ENCODE results near the gene TM9SF1. TPM values are rescaled to one million over a fixed set of nuclear protein-coding genes. Genes with fewer than 3 reads are reported as not detected.
"Not testable (repeated sequence)": the region's sequence is repeated elsewhere in the genome, so short reads cannot be mapped to it uniquely, and the experiment has no call there.

The TM9SF1 gene
- total RNA-seq, 2 experiments from 2014 or later, result 12.9 to 13.0 TPM

DNA sequence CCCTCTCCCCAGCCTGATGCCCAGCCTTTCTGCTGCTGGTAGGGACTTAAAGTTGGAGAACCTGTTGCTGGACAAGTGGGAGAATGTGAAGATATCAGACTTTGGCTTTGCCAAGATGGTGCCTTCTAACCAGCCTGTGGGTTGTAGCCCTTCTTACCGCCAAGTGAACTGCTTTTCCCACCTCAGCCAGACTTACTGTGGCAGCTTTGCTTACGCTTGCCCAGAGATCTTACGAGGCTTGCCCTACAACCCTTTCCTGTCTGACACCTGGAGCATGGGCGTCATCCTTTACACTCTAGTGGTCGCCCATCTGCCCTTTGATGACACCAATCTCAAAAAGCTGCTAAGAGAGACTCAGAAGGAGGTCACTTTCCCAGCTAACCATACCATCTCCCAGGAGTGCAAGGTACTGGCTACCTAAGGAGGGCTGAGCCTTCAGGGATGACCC is 11.9 kb upstream of the TM9SF1 start:
- H3K4me3 ChIP-seq (ENCODE audit: low read length), result no peak overlapping the region
- ATAC-seq (ENCODE audit: poor library complexity), result no peak
- Mint-ChIP-seq H3K27me3 (no peaks in the 10 kb centered on the region), H3K27ac (peak overlapping the region; percentile 54), H3K9me3 (no peaks in the 10 kb centered on the region), H3K36me3 (ENCODE audit: low read depth) (peaks cover 84% of the 10 kb centered on the region), H3K4me1 (ENCODE audit: low read depth) (peaks cover 34% of the 10 kb centered on the region), H3K4me3 (no peak overlapping the region)
- H3K4me1 ChIP-seq (ENCODE audit: insufficient read depth, low read length), result peaks cover 27% of the 10 kb centered on the region
- peaks cover 68% of the 10 kb centered on the region for H3K36me3 ChIP-seq (ENCODE audit: insufficient read depth, low read length)
- no peak overlapping the region for H3K27ac ChIP-seq (ENCODE audit: low read depth in 1 of 2, low read length in 2 of 2)
- ChIA-PET CTCF (no interaction called here), POLR2A (interaction anchor here (0.7 to 1.2 kb wide), 3 partner anchors 9 to 46 kb away, joined by 3 to 4 read pairs (median 3); partner anchors contain the start of genes IRF9, MDP1 and TM9SF1)
- no peaks in the 10 kb centered on the region for H3K27me3 ChIP-seq (ENCODE audit: control insufficient read depth in 1 of 2, insufficient read depth in 2 of 2, low read length in 2 of 2)
- TF ChIP-seq CTCF (IDR thresholded peaks at IDR 0.05), result no peak
- intact Hi-C loops (cut with DNase I, micrococcal nuclease), result no loop called here
- H3K9me3 ChIP-seq (ENCODE audit: control insufficient read depth in 1 of 2, insufficient read depth in 1 of 2, low read length in 2 of 2), result no peaks in the 10 kb centered on the region
- peak in 1 of 14 experiments; percentile 6 for DNase-seq

DNA sequence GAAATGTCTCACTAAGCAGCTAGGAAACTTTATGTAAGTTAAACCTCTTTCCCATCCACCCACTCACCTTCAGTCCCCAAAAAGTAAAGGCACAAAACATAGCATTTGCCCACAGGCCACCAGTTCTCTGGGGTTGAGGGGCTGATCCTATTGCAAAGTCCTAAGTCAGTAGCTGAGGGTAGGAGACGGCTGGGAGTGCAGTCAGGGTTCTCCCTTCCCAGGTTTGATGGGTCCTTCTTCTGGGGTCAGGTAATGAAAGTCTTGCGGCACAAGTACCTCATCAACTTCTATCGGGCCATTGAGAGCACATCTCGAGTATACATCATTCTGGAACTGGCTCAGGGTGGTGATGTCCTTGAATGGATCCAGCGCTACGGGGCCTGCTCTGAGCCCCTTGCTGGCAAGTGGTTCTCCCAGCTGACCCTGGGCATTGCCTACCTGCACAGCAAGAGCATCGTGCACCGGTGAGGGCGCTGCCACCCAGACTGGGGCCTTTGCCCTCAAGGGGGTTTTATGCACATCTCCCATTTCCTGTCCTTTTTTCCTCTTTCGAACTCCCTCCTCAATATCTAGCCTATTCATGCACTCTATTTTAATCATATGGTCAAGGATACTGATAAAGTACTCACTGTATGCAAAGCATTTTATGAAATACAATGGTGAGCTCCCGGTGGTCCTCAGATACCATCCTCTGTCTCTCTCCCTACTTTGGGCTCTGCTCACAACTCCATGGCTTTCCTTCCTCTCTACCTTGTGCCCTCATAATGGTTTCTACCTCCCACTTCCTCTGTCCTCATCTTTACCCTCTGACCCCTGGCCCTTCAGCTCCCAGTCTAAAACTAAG is 11.2 kb upstream of the TM9SF1 start:
- Histone ChIP-seq H3K27me3 (ENCODE audit: control insufficient read depth in 1 of 2, insufficient read depth in 2 of 2, low read length in 2 of 2) (no peaks in the 10 kb centered on the region), H3K4me1 (ENCODE audit: insufficient read depth, low read length) (peaks cover 20% of the 10 kb centered on the region), H3K9me3 (ENCODE audit: control insufficient read depth in 1 of 2, insufficient read depth in 1 of 2, low read length in 2 of 2) (no peaks in the 10 kb centered on the region), H3K27ac (ENCODE audit: low read depth in 1 of 2, low read length in 2 of 2) (no peak overlapping the region), H3K36me3 (ENCODE audit: insufficient read depth, low read length) (peaks cover 68% of the 10 kb centered on the region), H3K4me3 (ENCODE audit: low read length) (no peak overlapping the region)
- peaks cover 86% of the 10 kb centered on the region for H3K36me3 Mint-ChIP-seq (ENCODE audit: low read depth)
- DNase-seq (peak in 1 of 14 experiments; percentile 6), ATAC-seq (ENCODE audit: poor library complexity) (no peak)
- H3K4me3 Mint-ChIP-seq, result no peak overlapping the region
- ChIA-PET POLR2A (interaction anchor here (0.6 to 1.2 kb wide), 6 partner anchors 9 to 92 kb away, joined by 3 to 4 read pairs (median 3); partner anchors contain the start of genes DCAF11, IPO4, IRF9 and MDP1), CTCF (no interaction called here)
- H3K9me3 Mint-ChIP-seq, result no peaks in the 10 kb centered on the region
- H3K4me1 Mint-ChIP-seq (ENCODE audit: low read depth), result peaks cover 27% of the 10 kb centered on the region
- no peak for TF ChIP-seq CTCF (IDR thresholded peaks at IDR 0.05)
- intact Hi-C loops (cut with DNase I, micrococcal nuclease), result no loop called here
- H3K27ac Mint-ChIP-seq, result peak overlapping the region; percentile 54
- H3K27me3 Mint-ChIP-seq, result no peaks in the 10 kb centered on the region

DNA sequence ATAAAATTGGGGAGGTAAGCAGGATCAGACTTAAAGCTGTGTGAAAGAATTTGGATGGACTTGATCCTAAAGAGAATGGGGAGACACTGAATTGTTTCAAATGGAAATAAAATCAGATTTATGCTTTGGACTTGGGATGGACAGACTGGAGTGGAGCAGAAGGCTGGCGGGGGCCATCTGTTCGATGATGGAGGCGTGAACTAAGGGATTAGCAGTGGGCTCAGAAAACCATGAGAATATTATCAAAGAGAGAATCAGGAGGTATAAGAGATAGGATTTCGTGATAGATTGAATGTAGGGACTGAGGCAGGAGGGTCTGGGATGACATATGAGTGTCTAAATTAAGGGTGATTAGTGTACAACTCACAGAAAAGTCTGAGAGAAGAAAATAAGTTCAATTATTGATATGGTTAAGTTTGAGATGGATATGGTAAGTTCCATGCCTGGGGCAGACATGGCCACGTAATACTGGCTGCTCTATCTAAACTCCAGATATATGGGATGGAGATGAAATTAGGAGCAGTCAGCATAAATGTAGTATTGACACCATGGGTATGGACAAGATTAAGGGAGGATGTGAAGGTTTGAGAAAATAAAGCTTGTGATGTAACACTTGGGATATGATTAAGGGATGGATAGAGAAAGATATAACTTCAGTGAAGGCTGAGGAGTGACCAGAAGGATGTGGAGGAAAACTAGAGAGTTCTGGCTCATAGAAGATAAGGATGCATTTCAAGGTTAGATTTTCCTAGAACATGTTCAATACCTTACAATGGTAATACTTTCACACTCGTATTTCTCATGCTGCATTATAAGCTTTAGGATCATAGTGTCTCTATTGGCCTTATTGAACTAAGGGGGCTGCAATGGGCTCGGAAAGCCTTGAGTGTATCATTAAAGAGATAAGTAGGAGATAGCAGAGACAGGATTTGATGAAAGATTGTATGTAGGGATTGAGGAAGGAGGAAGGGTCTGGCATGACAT is 9.2 kb upstream of the TM9SF1 start:
- Mint-ChIP-seq H3K4me3 (no peak overlapping the region), H3K4me1 (ENCODE audit: low read depth) (peaks cover 22% of the 10 kb centered on the region), H3K36me3 (ENCODE audit: low read depth) (peaks cover 78% of the 10 kb centered on the region), H3K9me3 (no peaks in the 10 kb centered on the region), H3K27me3 (no peaks in the 10 kb centered on the region), H3K27ac (peak overlapping the region; percentile 1)
- H3K36me3 ChIP-seq (ENCODE audit: insufficient read depth, low read length), result peaks cover 51% of the 10 kb centered on the region
- ChIA-PET POLR2A (interaction anchor here (1.1 kb wide), 1 partner anchor 9 kb away, joined by 3 read pairs; no protein-coding TSS in a partner anchor), CTCF (no interaction called here)
- H3K27me3 ChIP-seq (ENCODE audit: control insufficient read depth in 1 of 2, insufficient read depth in 2 of 2, low read length in 2 of 2), result no peaks in the 10 kb centered on the region
- intact Hi-C loops (cut with DNase I, micrococcal nuclease), result no loop called here
- H3K27ac ChIP-seq (ENCODE audit: low read depth in 1 of 2, low read length in 2 of 2), result no peak overlapping the region
- H3K9me3 ChIP-seq (ENCODE audit: control insufficient read depth in 1 of 2, insufficient read depth in 1 of 2, low read length in 2 of 2), result no peaks in the 10 kb centered on the region
- H3K4me3 ChIP-seq (ENCODE audit: low read length), result no peak overlapping the region
- peaks cover 8% of the 10 kb centered on the region for H3K4me1 ChIP-seq (ENCODE audit: insufficient read depth, low read length)
- no peak for TF ChIP-seq CTCF (IDR thresholded peaks at IDR 0.05)
- DNase-seq (no peak), ATAC-seq (ENCODE audit: poor library complexity) (no peak)

DNA sequence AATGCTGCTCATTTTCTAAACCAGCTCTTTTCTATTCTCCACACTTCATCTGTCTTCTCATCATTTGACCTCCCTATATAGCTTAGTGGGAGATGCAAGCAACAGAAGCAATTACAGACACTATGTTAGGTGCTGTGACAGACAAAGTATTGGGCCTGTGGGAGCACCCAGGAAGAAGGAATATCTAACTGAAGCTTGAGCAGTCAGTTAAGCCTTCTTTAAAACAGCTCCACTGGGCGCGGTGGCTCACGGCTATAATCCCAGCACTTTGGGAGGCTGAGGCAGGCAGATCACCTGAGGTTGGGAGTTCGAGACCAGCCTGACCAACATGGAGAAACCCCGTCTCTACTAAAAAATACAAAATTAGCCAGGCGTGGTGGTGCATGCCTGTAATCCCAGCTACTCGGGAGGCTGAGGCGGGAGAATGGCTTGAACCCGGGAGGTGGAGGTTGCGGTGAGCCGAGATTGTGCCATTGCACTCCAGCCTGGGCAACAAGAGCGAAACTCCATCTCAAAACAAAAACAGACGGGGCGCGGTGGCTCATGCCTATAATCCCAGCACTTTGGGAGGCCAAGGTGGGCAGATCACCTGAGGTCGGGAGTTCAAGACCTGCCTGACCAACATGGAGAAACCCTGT is 8.1 kb upstream of the TM9SF1 start:
- H3K9me3 Mint-ChIP-seq; H3K27me3 Mint-ChIP-seq; H3K27ac ChIP-seq (ENCODE audit: low read depth in 1 of 2, low read length in 2 of 2); H3K4me3 Mint-ChIP-seq; H3K27me3 ChIP-seq (ENCODE audit: control insufficient read depth in 1 of 2, insufficient read depth in 2 of 2, low read length in 2 of 2); CTCF ChIA-PET; H3K27ac Mint-ChIP-seq; ATAC-seq (ENCODE audit: poor library complexity); intact Hi-C loops (cut with DNase I, micrococcal nuclease); H3K4me3 ChIP-seq (ENCODE audit: low read length); H3K9me3 ChIP-seq (ENCODE audit: control insufficient read depth in 1 of 2, insufficient read depth in 1 of 2, low read length in 2 of 2): not testable (repeated sequence)
- Mint-ChIP-seq H3K4me1 (ENCODE audit: low read depth) (peaks cover 33% of the 10 kb centered on the region), H3K36me3 (ENCODE audit: low read depth) (peaks cover 80% of the 10 kb centered on the region)
- H3K4me1 ChIP-seq (ENCODE audit: insufficient read depth, low read length), result peaks cover 12% of the 10 kb centered on the region
- peaks cover 48% of the 10 kb centered on the region for H3K36me3 ChIP-seq (ENCODE audit: insufficient read depth, low read length)
- POLR2A ChIA-PET, result interaction anchor here (0.8 kb wide), 1 partner anchor 10 kb away, joined by 4 read pairs; the partner anchor contains the start of gene CHMP4A
- peak in 1 of 14 experiments; percentile 17 for DNase-seq
